Neural cell (in vitro differentiated cells): ENCODE data around the gene NPHP4. TPM values are rescaled to one million over a fixed set of nuclear protein-coding genes. Genes with fewer than 3 reads are reported as not detected.

Source experiments
- H2AFZ ChIP-seq: fragments of 200-600, 300-800 bp; sonication (generic), shearing (Covaris generic); 2 replicates; pipeline ENCODE4 v1.6.0; 2014; ENCODE audit warnings: low read depth, mild to moderate bottlenecking, antibody characterized with exemption, low read length, moderate library complexity
- H3F3A ChIP-seq: fragments of 200-600 bp; shearing (Covaris generic); 2 replicates; pipeline ENCODE4 v1.6.1; 2016; ENCODE audit warnings: mild to moderate bottlenecking, moderate library complexity, mixed read lengths, antibody characterized with exemption, low read length; ENCODE audit not compliant: insufficient read depth, poor library complexity, severe bottlenecking
- H3K27ac ChIP-seq: fragments of 200-600, 300-800 bp; sonication (generic), shearing (Covaris generic); 2 replicates; pipeline ENCODE4 v1.5.1; 2014; ENCODE audit warnings: mild to moderate bottlenecking, low read length, moderate library complexity
- H3K27me3 ChIP-seq: fragments of 300-800, 200-600 bp; sonication (generic), shearing (Covaris generic); 2 replicates; pipeline ENCODE4 v1.6.0; 2014; ENCODE audit warnings: mild to moderate bottlenecking, low read depth, low read length, moderate library complexity; ENCODE audit not compliant: insufficient read depth
- H3K36me3 ChIP-seq: fragments of 300-800, 200-600 bp; sonication (generic), shearing (Covaris generic); 2 replicates; pipeline ENCODE4 v1.5.1; 2014; ENCODE audit warnings: mild to moderate bottlenecking, antibody characterized with exemption, low read length, moderate library complexity; ENCODE audit not compliant: insufficient read depth
- H3K4me2 ChIP-seq: fragments of 300-800, 200-600 bp; sonication (generic), shearing (Covaris generic); 2 replicates; pipeline ENCODE4 v1.6.0; 2014; ENCODE audit warnings: mild to moderate bottlenecking, low read length
- H3K4me3 ChIP-seq: fragments of 300-800, 200-600 bp; sonication (generic), shearing (Covaris generic); 2 replicates; pipeline ENCODE4 v1.5.1; 2014; ENCODE audit warnings: mild to moderate bottlenecking, low read length, moderate library complexity
- H3K79me2 ChIP-seq: fragments of 200-600 bp; shearing (Covaris generic); replicated peaks from 2 replicates; pipeline ENCODE4 v1.6.0; 2014; ENCODE audit warnings: mild to moderate bottlenecking, low read length, moderate library complexity; ENCODE audit not compliant: insufficient read depth
- H3K9ac ChIP-seq: fragments of 300-800, 200-600 bp; sonication (generic), shearing (Covaris generic); 2 replicates; pipeline ENCODE4 v1.6.1; 2016; ENCODE audit warnings: mild to moderate bottlenecking, low read length, mixed read lengths
- H3K9me2 ChIP-seq: fragments of 200-600 bp; shearing (Covaris generic); 2 replicates; pipeline ENCODE4 v1.6.1; 2016; ENCODE audit warnings: mild to moderate bottlenecking, low read length, mixed read lengths; ENCODE audit not compliant: insufficient read depth
- H3K9me3 ChIP-seq: fragments of 200-600, 300-800 bp; sonication (generic), shearing (Covaris generic); 2 replicates; pipeline ENCODE4 v1.6.1; 2016; ENCODE audit warnings: mild to moderate bottlenecking, mixed run types, low read length, moderate library complexity, mixed read lengths
- H4K20me1 ChIP-seq: fragments of 200-600 bp; shearing (Covaris generic); 2 replicates; pipeline ENCODE4 v1.6.1; 2016; ENCODE audit warnings: mild to moderate bottlenecking, mixed run types; ENCODE audit not compliant: insufficient read depth
- CTCF ChIP-seq: fragments of 450-650 bp; IDR thresholded peaks from 2 replicates; pipeline ENCODE4 v1.5.1; 2014; ENCODE audit warnings: antibody characterized with exemption, mild to moderate bottlenecking, moderate library complexity; ENCODE audit not compliant: poor library complexity, severe bottlenecking
- EP300 ChIP-seq: fragments of 450-650 bp; conservative IDR thresholded peaks from 2 replicates; pipeline ENCODE4 v1.6.1; 2014; ENCODE audit warnings: antibody characterized with exemption, mild to moderate bottlenecking, moderate library complexity; ENCODE audit not compliant: poor library complexity, severe bottlenecking
- EZH2 ChIP-seq: fragments of 200-600, 300-800 bp; shearing (Covaris generic), sonication (generic); IDR thresholded peaks from 2 replicates; pipeline ENCODE4 v1.6.1; 2014; ENCODE audit warnings: antibody characterized with exemption, low read length, borderline replicate concordance, mild to moderate bottlenecking; ENCODE audit not compliant: insufficient read depth, poor library complexity, severe bottlenecking
- MXI1 ChIP-seq: fragments of 450-650 bp; conservative IDR thresholded peaks from 2 replicates; pipeline ENCODE4 v1.6.1; 2014; ENCODE audit warnings: antibody characterized with exemption, mild to moderate bottlenecking; ENCODE audit not compliant: poor library complexity, severe bottlenecking
- POLR2AphosphoS5 ChIP-seq: IDR thresholded peaks from 2 replicates; pipeline ENCODE4 v1.6.1; 2012
- RAD21 ChIP-seq: fragments of 450-650 bp; conservative IDR thresholded peaks from 2 replicates; pipeline ENCODE4 v1.6.1; 2014; ENCODE audit warnings: antibody characterized with exemption, mild to moderate bottlenecking, moderate library complexity
- SMC3 ChIP-seq: fragments of 450-650 bp; conservative IDR thresholded peaks from 2 replicates; pipeline ENCODE4 v1.6.1; 2014; ENCODE audit warnings: antibody characterized with exemption, mild to moderate bottlenecking, moderate library complexity; ENCODE audit not compliant: poor library complexity
- TAF1 ChIP-seq: IDR thresholded peaks from 2 replicates; pipeline ENCODE4 v1.6.1; 2012; ENCODE audit warnings: low read depth
- polyA plus RNA-seq: library from polyadenylated mRNA; depleted of rRNA; stranded (reverse); fragments of >200 nt; gene quantifications from 2 replicates; pipeline ENCODE4 v1.2.3, GENCODE V29; 2014
- TF ChIP-seq, protein P1 (sequence below): IDR thresholded peaks from 2 replicates; pipeline ENCODE4 v1.6.1; 2012; ENCODE audit warnings: borderline replicate concordance

NPHP4 gene
- polyA plus RNA-seq, 1 donor from 2014 or later, result 17.1 TPM

DNA sequence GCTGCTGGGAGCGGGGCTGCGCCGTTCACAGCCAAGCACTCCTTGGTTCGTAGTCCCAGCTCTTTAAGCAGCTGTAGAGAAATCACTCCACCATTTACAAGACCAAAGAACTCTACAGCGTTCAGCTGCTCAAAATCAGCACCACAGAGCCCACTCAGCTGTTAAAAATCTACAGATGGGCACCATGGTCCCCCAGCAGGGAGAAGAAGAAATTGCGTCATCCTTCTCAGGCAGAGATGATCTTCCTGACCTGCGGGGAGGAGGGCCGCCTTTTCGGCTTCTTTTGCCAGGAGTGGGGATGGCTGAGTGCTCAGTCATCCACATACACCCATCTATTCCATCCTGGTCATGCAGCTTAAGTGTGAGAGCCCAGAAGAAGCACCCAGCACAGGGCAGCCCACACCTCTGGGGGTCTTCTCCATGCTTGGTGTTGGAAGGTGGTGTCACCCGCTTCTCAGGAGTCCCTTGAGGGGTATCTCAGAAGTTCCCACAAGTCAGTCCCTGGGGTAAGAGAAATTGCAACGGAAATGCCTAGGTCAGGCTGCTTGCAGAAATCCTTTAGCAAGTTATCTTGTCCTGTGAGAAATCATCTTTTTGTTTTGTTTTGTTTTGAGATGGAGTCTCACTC, 163.8 kb downstream of the NPHP4 start:
- Histone ChIP-seq H3K9me2 (no peaks in the 10 kb centered on the region), H3K9me3 (no peaks in the 10 kb centered on the region), H3K4me2 (no peak overlapping the region), H3K36me3 (no peaks in the 10 kb centered on the region), H2AFZ (no peak overlapping the region), H3F3A (no peaks in the 10 kb centered on the region), H3K27ac (no peak overlapping the region), H3K9ac (no peak overlapping the region), H3K4me3 (no peak overlapping the region), H3K27me3 (no peaks in the 10 kb centered on the region), H4K20me1 (no peaks in the 10 kb centered on the region), H3K79me2 (no peaks in the 10 kb centered on the region)
- no peak for TF ChIP-seq SMC3
- TF ChIP-seq CTCF, result no peak
- TF ChIP-seq EP300, result no peak
- no peak for TF ChIP-seq POLR2AphosphoS5
- TF ChIP-seq EZH2, result no peak
- TF ChIP-seq, protein P1, sequence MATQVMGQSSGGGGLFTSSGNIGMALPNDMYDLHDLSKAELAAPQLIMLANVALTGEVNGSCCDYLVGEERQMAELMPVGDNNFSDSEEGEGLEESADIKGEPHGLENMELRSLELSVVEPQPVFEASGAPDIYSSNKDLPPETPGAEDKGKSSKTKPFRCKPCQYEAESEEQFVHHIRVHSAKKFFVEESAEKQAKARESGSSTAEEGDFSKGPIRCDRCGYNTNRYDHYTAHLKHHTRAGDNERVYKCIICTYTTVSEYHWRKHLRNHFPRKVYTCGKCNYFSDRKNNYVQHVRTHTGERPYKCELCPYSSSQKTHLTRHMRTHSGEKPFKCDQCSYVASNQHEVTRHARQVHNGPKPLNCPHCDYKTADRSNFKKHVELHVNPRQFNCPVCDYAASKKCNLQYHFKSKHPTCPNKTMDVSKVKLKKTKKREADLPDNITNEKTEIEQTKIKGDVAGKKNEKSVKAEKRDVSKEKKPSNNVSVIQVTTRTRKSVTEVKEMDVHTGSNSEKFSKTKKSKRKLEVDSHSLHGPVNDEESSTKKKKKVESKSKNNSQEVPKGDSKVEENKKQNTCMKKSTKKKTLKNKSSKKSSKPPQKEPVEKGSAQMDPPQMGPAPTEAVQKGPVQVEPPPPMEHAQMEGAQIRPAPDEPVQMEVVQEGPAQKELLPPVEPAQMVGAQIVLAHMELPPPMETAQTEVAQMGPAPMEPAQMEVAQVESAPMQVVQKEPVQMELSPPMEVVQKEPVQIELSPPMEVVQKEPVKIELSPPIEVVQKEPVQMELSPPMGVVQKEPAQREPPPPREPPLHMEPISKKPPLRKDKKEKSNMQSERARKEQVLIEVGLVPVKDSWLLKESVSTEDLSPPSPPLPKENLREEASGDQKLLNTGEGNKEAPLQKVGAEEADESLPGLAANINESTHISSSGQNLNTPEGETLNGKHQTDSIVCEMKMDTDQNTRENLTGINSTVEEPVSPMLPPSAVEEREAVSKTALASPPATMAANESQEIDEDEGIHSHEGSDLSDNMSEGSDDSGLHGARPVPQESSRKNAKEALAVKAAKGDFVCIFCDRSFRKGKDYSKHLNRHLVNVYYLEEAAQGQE, result no peak
- no peak for TF ChIP-seq MXI1
- TF ChIP-seq TAF1, result no peak
- TF ChIP-seq RAD21, result no peak

- no peak overlapping the region for H3K27ac ChIP-seq
- TF ChIP-seq, protein P1, result no peak
- TF ChIP-seq TAF1, result no peak
- TF ChIP-seq RAD21, result no peak
- TF ChIP-seq CTCF, result no peak
- no peak for TF ChIP-seq EP300
- no peak for TF ChIP-seq EZH2
- no peak for TF ChIP-seq MXI1
- no peak for TF ChIP-seq POLR2AphosphoS5
- no peak for TF ChIP-seq SMC3
- no peaks in the 10 kb centered on the region for H4K20me1 ChIP-seq
- H3K9me3 ChIP-seq, result no peaks in the 10 kb centered on the region
- H3K9me2 ChIP-seq, result no peaks in the 10 kb centered on the region
- H3K27me3 ChIP-seq, result no peaks in the 10 kb centered on the region
- no peak overlapping the region for H3K4me3 ChIP-seq
- H3K4me2 ChIP-seq, result no peak overlapping the region
- H3K9ac ChIP-seq, result no peak overlapping the region
- no peaks in the 10 kb centered on the region for H3F3A ChIP-seq
- no peaks in the 10 kb centered on the region for H3K36me3 ChIP-seq
- H3K79me2 ChIP-seq, result no peaks in the 10 kb centered on the region
- H2AFZ ChIP-seq, result no peak overlapping the region
Measured at GRCh38 chr1:5827516-5827915, 164.7 kb downstream of the NPHP4 start.
